ENCODE data around the gene CERS6. TPM values are rescaled to one million over a fixed set of nuclear protein-coding genes. Genes with fewer than 3 reads are reported as not detected.

The CERS6 gene
- total RNA-seq, 1 donor from 2014 or later: 36.4 TPM

GRCh38 chr2:168514692-168515091 lies 58.6 kb downstream of the CERS6 start:
- Mint-ChIP-seq H3K4me3 (ENCODE audit: unreplicated experiment) (no peak overlapping the region), H3K4me1 (ENCODE audit: unreplicated experiment) (peaks cover 46% of the 10 kb centered on the region), H3K27ac (ENCODE audit: unreplicated experiment) (no peak overlapping the region)

GRCh38 chr2:168515502-168515901 lies 59.4 kb downstream of the CERS6 start:
- no peak for TF ChIP-seq CTCF (IDR thresholded peaks at IDR 0.05; ENCODE audit: unreplicated experiment)
- peaks cover 48% of the 10 kb centered on the region for H3K4me1 Mint-ChIP-seq (ENCODE audit: unreplicated experiment)
- H3K27ac Mint-ChIP-seq (ENCODE audit: unreplicated experiment): no peak overlapping the region
- H3K4me3 Mint-ChIP-seq (ENCODE audit: unreplicated experiment): no peak overlapping the region
- H3K9me3 Mint-ChIP-seq (ENCODE audit: unreplicated experiment): no peaks in the 10 kb centered on the region
- H3K27me3 Mint-ChIP-seq (ENCODE audit: unreplicated experiment): no peaks in the 10 kb centered on the region
- no peak for DNase-seq (ENCODE audit: low spot score)
- H3K36me3 Mint-ChIP-seq (ENCODE audit: low read depth, unreplicated experiment): no peaks in the 10 kb centered on the region

More at GRCh38 chr2:168514692-168515091, 58.6 kb downstream of the CERS6 start:
- Mint-ChIP-seq H3K27me3 (ENCODE audit: unreplicated experiment) (no peaks in the 10 kb centered on the region), H3K9me3 (ENCODE audit: unreplicated experiment) (no peaks in the 10 kb centered on the region), H3K36me3 (ENCODE audit: low read depth, unreplicated experiment) (no peaks in the 10 kb centered on the region)
- no peak for DNase-seq (ENCODE audit: low spot score)
- no peak for TF ChIP-seq CTCF (IDR thresholded peaks at IDR 0.05; ENCODE audit: unreplicated experiment)

- no peak for DNase-seq (ENCODE audit: low spot score)
- Mint-ChIP-seq H3K4me3 (ENCODE audit: unreplicated experiment) (no peak overlapping the region), H3K9me3 (ENCODE audit: unreplicated experiment) (no peaks in the 10 kb centered on the region), H3K4me1 (ENCODE audit: unreplicated experiment) (peaks cover 41% of the 10 kb centered on the region), H3K27ac (ENCODE audit: unreplicated experiment) (peak overlapping the region; percentile 4), H3K27me3 (ENCODE audit: unreplicated experiment) (no peaks in the 10 kb centered on the region), H3K36me3 (ENCODE audit: low read depth, unreplicated experiment) (no peaks in the 10 kb centered on the region)
- no peak for TF ChIP-seq CTCF (IDR thresholded peaks at IDR 0.05; ENCODE audit: unreplicated experiment)
These were observed 61.7 kb downstream of the CERS6 start for GRCh38 chr2:168517816-168518215.

- TF ChIP-seq CTCF (IDR thresholded peaks at IDR 0.05; ENCODE audit: unreplicated experiment): no peak
- H3K9me3 Mint-ChIP-seq (ENCODE audit: unreplicated experiment): no peaks in the 10 kb centered on the region
- no peak overlapping the region for H3K4me3 Mint-ChIP-seq (ENCODE audit: unreplicated experiment)
- DNase-seq (ENCODE audit: low spot score): no peak
- H3K4me1 Mint-ChIP-seq (ENCODE audit: unreplicated experiment): peaks cover 41% of the 10 kb centered on the region
- peak overlapping the region; percentile 89 for H3K27ac Mint-ChIP-seq (ENCODE audit: unreplicated experiment)
- H3K36me3 Mint-ChIP-seq (ENCODE audit: low read depth, unreplicated experiment): no peaks in the 10 kb centered on the region
- no peaks in the 10 kb centered on the region for H3K27me3 Mint-ChIP-seq (ENCODE audit: unreplicated experiment)
These were observed 62.5 kb downstream of the CERS6 start for GRCh38 chr2:168518555-168519066.

GRCh38 chr2:168519534-168520308 lies 63.6 kb downstream of the CERS6 start:
- Mint-ChIP-seq H3K4me1 (ENCODE audit: unreplicated experiment) (peaks cover 40% of the 10 kb centered on the region), H3K27ac (ENCODE audit: unreplicated experiment) (no peak overlapping the region), H3K27me3 (ENCODE audit: unreplicated experiment) (no peaks in the 10 kb centered on the region), H3K36me3 (ENCODE audit: low read depth, unreplicated experiment) (no peaks in the 10 kb centered on the region), H3K4me3 (ENCODE audit: unreplicated experiment) (no peak overlapping the region), H3K9me3 (ENCODE audit: unreplicated experiment) (no peaks in the 10 kb centered on the region)
- DNase-seq (ENCODE audit: low spot score): no peak
- TF ChIP-seq CTCF (IDR thresholded peaks at IDR 0.05; ENCODE audit: unreplicated experiment): no peak

Measured in endothelial cell (in vitro differentiated cells).